ENCODE results near the gene HINT3.

DNA sequence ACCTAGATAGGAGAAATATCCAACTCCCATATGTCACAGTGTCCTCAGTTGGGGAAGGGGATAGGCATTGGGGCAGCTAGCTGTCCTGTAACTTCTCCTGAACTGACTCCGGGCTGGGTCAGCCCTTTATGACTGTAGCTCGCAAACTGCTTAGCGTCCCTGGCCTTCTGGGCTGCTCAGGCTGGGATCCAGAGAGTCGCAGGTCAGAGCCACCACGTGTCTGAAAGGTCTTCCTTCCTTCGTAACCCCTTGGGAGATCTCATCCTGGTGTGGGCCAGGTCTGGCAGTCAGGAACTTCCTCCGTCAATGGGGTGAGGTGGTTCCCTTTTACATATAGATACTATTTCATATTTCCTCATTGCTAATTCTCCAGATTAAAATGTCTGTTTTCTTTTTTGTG, 28.8 kb upstream of the HINT3 start:
- TF ChIP-seq, protein P1, sequence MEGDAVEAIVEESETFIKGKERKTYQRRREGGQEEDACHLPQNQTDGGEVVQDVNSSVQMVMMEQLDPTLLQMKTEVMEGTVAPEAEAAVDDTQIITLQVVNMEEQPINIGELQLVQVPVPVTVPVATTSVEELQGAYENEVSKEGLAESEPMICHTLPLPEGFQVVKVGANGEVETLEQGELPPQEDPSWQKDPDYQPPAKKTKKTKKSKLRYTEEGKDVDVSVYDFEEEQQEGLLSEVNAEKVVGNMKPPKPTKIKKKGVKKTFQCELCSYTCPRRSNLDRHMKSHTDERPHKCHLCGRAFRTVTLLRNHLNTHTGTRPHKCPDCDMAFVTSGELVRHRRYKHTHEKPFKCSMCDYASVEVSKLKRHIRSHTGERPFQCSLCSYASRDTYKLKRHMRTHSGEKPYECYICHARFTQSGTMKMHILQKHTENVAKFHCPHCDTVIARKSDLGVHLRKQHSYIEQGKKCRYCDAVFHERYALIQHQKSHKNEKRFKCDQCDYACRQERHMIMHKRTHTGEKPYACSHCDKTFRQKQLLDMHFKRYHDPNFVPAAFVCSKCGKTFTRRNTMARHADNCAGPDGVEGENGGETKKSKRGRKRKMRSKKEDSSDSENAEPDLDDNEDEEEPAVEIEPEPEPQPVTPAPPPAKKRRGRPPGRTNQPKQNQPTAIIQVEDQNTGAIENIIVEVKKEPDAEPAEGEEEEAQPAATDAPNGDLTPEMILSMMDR (IDR thresholded peaks at IDR 0.05) = no peak
- TF ChIP-seq POLR2A (IDR thresholded peaks at IDR 0.05) = no peak
